Measurements from ENCODE around the gene ACAP1.

DNA sequence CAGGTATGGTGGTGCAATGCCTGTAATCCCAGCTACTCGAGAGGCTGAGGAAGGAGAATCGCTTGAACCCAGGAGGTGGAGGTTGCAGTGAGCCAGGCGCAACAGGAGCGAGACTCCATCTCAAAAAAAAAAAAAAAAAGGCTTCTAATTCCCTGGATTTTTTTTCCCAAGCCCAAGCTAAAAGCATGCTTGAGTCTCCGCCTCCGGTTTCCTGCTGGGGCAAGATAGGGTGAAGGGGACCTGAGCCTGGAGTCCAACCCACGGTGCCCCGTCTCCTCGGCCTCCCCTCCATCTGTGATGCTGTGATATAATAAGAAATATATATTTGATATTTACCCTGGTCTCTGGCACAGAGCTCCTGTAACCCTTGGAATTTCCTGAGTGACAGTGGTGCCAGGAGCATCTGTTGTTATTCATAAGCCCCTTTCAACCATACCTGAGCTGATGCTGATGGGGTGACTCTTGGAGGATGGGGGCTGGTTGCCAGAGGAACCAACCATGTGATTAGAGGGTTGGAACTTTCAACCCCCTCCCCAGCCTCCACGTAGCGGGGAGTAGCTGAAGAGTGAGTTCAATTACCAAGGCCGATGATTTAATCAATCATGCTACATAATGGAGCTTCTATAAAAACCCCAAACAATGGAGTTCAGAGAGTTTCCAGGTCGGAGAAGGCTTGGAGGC lies 31.7 kb downstream of the ACAP1 start:
- TF ChIP-seq, protein P1, sequence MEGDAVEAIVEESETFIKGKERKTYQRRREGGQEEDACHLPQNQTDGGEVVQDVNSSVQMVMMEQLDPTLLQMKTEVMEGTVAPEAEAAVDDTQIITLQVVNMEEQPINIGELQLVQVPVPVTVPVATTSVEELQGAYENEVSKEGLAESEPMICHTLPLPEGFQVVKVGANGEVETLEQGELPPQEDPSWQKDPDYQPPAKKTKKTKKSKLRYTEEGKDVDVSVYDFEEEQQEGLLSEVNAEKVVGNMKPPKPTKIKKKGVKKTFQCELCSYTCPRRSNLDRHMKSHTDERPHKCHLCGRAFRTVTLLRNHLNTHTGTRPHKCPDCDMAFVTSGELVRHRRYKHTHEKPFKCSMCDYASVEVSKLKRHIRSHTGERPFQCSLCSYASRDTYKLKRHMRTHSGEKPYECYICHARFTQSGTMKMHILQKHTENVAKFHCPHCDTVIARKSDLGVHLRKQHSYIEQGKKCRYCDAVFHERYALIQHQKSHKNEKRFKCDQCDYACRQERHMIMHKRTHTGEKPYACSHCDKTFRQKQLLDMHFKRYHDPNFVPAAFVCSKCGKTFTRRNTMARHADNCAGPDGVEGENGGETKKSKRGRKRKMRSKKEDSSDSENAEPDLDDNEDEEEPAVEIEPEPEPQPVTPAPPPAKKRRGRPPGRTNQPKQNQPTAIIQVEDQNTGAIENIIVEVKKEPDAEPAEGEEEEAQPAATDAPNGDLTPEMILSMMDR (conservative IDR thresholded peaks at IDR 0.05 in 1 of 2, IDR thresholded peaks at IDR 0.05 in 1 of 2; ENCODE audit: extremely low read depth in 1 of 2, insufficient read depth in 1 of 2, low read depth in 1 of 2, low read length in 2 of 2) = no peak
- no peak for TF ChIP-seq EZH2 (IDR thresholded peaks at IDR 0.05; ENCODE audit: borderline replicate concordance, low read length)

Data from mammary epithelial cell (primary cell).